CD4-positive, alpha-beta T cell treated with Interleukin-15 for 1 hour (primary cell): ENCODE measurements around the gene QRSL1.
"Not testable (repeated sequence)": the region's sequence is repeated elsewhere in the genome, so short reads cannot be mapped to it uniquely, and the experiment has no call there.

ENCODE experiments used
- DNase-seq: peaks from one replicate; pipeline ENCODE4 v3.0.0-alpha.2; 2020

The QRSL1 gene

DNA sequence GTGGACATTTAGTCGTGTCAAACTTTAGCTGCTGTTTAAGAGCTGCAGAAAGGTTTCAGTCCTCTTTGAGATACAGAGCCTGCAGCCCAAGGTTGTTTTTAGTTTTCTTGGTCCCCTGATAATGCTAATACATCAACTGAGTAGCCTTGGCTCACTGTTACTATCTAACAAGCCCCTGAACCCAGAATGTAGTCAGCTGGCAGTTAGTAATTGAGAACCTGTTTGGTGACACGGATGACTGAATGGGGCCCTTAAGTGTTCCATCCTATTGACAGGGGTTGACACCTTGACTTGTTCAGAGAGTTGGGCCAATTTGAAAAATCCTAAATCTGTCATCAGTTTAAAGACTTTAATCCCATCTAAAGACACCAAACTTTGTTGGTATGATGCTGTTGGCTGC is 2.9 kb upstream of the QRSL1 start:
- no peak for DNase-seq

DNA sequence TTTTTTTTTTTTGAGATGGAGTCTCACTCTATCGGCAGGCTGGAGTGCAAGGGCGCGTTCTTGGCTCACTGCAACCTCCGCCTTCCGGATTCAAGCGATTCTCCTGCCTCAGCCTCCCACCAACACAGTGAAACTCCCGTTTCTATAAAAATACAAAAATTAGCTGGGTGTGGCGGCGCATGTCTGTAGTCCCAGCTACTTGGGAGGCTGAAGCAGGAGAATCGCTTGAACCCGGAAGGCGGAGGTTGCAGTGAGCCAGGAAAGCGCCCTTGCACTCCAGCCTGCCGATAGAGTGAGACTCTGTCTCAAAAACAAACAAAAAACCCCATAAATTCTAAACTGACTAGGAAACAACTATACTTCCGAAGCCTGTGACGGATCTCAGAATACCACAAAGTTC is 1.6 kb upstream of the QRSL1 start:
- not testable (repeated sequence) for DNase-seq

DNA sequence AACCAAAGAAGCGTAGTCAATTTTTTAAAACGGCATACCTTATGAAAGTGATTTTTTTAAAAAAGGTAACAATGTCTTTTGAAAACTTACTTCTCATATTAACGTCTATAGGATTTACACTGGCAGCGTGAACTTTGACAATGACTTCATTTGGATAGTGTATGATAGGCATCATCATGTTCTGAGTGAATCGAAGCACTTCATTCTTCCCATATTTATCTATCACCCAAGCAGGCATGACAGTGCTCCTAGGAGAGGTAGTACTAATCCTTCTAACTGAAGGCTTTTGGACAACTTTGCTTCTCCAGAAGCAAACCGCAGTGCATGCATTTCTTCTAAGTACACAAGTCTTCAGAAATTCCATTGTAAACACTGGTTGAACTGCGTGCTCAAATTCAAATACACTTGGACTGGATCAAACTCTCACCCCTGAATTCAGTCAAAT is 698 bp upstream of the QRSL1 start:
- DNase-seq = no peak

DNA sequence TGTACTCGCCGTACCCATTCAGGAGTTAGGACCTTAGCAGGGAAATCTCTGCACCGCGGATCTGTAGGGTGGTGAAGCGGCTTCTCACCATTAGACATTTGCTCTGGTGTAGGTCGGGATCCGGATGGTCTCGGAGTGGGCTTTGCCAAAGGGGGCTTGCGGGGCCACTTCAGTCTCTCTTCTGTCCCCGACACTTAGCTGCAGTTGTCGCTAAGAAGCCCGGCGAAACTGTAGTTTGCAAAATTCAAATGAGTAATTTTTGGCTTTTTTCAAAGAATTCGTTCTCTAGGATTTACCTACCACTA is 433 bp downstream of the QRSL1 start:
- no peak for DNase-seq

DNA sequence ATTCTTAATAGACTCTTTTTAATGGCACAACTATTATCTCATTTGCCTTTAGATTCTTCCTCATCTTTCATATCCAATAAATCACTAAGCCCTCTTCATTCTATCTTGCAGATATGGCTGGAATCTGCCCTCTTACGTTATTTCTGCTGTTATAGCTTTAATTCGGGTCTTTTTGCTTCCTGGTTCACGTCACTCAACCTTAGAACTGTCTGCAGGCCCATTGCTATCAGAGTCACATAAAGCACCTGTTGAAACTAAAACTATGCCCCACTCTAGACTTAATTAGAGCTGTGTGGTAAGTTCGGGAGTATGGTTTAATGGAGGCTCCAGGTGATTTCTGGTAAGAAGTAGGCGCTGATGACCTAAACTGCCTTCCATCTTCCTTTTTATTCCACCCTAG is 988 bp downstream of the QRSL1 start:
- DNase-seq = no peak

DNA sequence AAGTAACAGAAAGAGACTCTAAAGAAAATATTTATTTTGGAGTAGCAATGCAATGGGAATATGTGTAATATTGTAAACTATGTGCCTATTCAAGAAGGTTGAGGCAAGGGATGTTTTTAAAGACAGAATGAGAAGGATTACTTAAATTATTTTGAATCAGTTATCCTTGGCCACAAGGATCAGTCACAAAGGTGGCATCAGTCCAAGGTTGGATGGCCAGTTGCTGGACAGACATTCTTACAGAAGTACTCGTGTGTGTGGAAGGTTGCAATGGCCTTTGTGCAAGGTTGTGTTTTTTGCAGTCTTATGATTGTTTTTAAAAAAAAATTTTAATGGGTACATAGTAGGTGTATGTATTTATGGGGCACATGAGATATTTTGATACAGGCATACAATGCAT is 2.0 kb downstream of the QRSL1 start:
- DNase-seq = no peak

DNA sequence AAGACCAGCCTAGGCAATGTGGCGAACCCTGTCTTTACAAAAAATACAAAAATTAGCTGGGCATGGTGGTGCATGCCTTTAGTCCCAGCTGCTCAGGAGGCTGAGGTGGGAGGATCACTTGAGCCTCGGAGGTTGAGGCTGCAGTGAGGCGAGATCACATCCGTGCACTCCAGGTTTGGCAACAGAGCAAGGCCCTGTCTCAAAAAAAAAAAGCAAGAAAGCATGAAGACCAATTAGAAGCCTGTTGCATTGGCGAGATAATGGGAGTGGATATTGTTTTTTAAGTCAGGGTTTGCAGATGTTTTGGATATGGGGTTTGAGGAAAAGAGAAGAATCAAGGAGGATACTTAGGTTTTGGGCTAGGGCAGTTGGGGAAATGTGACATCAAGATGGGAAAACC is 5.2 kb downstream of the QRSL1 start:
- DNase-seq = no peak

DNA sequence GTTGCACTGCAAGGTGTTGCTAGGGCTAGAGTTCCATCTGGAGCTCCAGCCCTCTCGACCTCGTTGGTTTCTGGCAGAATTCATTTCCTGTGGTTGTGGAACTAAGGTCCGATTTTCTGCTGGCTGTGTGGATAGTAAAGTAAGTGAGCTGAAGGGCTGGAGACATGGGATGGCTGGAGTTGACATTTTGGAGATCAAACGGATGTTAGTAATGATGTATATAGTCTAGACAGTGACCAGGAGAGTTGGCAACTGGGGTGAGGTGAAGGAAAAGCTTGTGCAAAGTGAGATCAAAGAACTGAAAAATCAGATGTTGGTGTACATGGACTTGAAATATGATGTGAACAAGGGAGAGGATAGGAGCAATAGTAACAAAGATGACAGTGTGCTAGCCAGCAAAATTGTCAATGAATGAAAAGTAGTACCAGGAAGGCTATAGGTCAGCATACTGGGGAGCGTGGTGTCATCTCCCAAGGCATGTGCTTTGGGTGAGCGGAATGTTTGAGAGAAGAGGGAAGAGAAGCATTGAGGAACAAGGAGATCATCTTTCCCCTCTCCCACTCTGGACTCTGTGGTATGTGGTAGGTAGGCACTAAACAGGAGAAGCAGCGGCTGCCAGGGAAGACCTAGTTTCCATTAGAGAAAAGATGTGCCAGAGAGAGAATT is 7.8 kb downstream of the QRSL1 start:
- no peak for DNase-seq

DNA sequence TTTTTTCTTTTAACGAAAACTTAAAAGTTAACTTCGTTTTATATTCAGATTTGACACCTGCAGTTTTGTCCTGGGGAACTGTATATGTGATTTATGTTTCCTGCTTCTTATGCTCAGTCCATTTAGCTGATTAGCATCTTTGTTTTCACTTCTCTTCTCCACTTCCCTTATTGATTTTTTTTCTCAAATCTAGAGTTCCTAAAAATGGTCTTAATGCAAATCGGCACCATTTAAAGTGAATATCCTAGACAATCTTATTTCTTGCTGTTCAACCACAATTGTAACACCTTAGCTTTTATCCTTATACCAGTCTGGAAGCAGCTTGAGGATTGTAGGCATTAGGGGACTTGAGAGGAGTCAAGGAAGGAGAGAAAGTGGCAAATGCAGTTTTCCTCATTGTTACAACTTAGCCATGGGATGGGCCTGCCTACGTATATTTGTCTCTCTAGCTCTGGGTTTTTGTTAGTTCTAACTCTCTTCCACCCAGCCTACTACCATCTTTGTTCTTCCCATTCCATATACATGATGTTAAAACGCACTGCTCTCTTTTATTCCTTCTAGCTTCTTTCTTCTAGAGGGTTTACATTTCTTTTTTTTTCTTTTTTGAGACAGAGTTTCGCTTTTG is 8.5 kb downstream of the QRSL1 start:
- DNase-seq = no peak

DNA sequence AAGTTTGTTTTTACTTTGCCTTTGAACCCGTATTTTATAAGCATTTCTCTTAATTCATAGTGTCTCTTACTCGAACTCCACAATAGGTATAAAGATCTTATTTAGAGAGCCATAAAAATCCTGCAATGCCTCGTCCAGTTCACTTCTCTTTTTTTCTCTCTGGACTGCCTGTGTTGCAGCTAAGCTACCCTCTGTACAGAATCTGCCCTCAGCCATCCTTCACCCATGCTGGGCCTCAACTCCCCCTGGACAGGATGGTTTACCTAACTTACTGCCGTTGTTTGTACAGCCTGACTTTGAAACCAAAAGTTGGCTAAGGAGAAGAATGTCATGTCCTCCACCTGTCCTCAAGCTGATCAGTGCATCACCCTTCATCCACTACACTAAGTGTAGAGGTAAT is 10.4 kb downstream of the QRSL1 start:
- no peak for DNase-seq

DNA sequence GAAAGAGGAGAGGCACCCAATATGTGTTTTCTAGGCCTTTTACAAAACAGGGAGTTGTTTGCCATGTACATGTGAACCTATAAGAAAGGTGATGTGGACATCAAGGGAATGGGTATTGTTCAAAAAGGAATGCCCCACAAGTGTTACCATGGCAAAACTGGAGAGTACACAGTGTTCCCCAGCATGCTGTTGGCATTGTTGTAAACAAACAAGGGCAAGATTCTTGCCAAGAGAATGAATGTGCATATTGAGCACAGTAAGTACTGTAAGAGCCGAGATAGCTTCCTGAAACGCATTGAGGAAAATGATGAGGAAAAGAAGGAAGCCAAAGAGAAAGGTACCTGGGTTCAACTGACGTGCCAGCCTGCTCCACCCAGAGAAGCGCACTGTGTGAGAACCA is 13.1 kb downstream of the QRSL1 start:
- DNase-seq = no peak

DNA sequence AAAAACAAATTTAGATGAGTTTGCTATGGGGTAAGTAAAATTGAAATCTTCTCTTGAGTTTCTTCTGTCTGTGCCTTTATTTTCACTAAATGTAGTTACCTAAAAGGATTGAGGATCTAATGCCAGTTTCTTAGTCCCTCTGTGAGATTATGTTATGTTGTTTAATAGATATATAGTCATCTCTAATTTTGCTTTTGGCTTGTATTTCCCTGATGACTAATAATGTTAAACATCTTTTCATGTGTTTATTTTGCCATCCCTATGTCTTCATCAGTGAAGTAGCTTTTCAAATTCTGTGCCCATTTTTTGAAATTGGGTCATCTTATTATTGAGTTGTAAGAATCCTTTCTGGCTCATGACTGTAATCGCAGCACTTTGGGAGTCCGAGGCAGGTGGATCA is 13.7 kb downstream of the QRSL1 start:
- no peak for DNase-seq

DNA sequence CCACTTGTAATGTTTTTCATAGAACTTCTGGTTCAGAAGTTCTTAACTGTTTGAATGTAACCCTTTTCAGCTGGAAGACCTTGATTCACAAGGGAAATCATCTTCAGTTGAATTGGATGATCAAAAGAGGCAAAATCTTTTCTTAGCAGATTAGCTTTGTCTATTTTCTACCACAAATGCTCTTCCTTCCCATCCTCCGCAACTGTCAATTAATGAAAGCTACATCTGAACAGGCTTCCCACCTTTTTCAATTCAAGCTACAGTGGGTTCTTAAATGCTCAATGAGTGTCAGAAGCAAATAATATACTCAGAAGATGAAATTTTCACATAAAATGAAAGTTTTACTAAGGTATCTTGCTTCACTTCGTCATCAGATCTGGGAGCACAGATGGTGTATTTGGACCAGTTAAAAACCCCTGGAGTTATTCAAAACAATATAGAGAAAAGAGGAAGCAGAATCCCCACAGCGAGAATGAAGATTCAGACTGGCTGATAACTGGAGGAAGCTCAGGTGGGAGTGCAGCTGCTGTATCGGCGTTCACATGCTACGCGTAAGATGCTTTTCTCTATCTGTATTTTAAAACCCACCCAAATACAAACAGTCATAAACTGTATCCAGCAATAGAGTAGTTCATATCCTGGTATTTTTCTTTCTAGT is 19.4 kb downstream of the QRSL1 start:
- no peak for DNase-seq

DNA sequence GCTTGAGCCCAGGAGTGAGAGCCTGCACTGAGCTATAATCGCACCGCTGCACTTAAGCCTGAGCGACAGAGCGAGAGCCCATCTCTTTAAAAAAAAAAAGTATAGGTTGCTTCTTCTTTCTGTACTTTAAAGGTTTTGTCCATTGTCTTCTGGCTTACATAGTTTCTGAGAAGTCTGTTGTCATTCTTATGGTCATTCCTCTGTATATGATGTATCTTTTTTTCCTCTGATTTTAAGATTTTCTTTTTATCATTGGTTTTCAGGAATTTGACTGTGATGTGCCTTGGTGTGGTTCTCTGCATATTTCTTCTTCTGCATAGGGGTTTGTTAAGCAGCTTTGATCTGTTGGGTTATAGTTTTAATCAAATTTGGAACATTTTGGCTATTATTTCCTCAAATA is 29.1 kb downstream of the QRSL1 start:
- no peak for DNase-seq

DNA sequence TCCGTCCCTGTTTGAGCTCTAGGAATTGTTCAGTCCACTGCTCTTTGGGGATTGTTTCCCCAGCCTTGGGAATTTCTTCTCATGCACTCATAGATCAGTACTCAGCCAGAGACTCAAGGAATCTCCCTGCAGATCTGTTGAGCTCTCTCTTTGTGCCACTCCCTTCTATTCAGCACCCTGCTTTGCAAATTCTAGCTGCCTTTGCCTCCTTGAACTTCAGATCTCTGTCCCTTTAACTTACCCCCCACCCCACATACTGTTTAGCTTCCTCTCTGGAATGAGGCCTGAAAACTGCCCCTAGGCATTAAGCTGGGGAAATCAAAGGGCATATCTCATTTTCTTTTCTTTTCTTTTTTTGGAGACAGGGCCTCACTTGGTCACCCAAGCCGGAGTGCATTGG is 30.5 kb downstream of the QRSL1 start:
- no peak for DNase-seq

DNA sequence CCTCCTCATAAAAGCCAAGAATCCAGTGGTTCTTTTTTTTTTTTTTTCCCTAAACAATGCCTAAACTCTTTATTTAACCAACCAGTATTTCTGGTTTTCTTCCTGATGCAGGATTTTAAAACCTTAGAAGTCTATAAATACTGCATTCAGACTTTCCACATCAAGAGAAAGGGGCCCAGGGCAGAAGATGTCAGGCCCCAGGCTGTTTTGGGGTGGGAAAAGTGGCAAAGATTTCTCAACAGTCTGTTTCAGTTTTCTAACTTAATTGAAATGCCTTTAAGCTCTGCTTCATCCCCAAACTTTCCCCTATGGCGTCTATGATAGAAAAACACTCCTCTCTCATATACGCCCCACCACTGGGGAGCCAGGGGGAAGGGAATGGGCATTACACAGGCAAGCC is 33.1 kb downstream of the QRSL1 start:
- no peak for DNase-seq

DNA sequence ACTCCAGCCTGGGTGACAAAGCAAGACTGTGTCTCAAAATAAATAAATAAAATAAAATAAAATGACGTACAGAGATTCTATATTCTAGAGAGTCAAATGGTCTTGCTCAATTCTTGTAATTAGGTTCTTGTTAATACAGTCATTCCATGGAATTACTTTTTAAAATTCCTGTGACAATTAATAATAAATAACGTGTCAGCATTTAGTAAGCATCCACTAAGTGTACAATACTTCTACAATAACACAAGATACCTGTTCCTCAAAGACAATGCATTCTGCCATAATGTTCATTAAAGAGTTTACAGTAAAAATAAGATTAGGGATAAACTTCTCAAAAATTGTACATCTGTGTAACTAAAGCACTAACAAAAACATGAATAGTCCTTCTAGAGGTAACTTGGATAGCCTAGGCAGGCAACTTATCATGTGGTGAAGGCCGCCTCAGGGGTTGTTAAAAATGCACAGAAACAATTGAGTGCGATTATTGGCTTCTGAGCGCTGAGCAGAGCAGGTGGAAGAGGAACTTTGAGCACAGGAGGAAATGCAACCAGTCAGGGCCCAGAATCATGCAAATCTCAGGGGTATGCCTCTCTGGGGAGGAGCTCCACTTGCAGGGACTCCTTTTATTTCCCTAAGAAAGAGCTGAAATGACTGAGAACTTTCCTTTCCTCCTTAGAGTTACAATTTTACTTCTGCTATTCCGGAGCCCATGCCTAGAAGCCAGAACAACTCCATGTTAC is 37.1 kb downstream of the QRSL1 start:
- peak; percentile 42 for DNase-seq

DNA sequence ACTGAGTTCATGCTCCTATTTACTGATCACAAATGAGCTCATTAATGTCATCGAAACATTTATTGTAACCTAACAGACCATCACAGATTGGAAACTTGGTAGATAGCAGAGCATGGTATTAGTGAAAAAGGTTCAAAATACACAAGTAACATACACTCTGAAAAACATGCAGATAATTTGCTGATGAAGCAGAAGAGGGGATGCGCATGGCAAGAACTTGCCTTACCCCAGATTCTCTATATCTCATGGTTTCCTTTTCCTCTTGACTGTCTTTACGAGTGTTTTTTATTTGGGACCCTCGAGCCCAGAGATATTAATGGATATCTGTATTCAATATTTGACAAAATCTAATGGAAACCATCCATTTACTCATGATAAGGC is 37.6 kb downstream of the QRSL1 start:
- no peak for DNase-seq

DNA sequence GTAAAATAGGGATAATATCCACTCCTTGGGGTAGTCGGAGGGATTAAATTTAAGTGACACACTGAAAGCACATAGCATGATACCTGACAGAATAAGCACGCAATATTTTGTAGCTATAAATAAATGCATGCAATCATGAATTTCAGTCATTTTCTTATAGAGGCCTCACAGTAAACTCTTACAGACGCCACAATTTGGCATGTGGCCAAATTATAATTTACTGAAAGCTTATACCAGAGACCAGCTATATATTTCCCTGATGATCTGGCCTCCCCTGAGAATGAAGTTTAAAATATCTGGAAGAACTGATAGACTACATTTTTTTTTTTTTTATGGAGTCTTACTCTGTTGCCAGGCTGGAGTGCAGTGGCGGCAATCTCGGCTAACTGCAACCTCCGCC is 40.9 kb downstream of the QRSL1 start:
- no peak for DNase-seq

DNA sequence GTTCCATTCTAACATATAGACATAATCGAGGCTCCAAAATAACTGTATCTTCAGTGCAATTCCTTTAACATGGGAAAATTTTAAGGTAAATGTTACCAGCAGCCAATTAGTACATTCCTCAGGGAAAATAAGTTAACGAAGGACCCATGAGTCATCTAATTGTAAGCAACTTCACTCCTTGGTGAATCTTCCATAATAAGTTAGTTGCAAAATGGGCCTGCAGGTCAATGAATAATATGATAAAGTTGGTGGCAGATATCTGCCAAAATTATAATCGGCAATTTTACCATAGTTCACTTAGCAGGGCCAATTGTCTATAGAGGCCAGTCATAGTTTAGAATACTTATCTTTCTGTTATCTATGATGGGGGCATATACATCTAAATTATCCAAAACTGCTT is 42.3 kb downstream of the QRSL1 start:
- DNase-seq = no peak

DNA sequence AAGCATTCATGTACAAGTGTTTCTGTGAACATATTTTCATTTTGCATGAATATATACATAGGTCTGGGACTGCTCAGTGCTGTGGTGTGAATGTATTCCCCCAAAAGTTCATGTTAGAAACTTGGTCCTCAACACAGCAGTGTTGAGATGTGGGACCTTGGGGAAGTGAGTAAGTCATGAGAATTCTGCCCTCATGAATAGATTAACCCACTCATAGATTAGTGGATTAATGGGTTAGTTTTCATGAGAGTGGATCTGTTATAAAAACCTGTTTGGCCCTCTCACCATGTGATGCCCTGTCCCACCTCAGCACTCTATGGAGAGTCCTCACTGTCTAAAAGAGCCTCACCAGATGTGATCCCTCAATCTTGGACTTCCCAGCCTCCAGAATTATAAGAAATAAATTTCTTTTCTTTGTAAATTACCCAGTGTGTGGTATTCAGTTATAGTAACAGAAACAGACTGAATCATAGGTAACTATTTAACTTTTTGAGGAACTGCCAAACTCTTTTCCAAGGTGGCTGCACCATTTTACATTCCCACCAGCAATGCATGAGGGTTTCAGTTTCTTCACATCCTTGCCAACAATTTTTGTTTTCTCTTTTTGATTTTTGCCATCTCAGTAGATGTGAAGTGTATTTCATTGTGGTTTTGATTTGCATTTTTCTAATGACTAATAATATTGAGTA is 45.3 kb downstream of the QRSL1 start:
- no peak for DNase-seq

DNA sequence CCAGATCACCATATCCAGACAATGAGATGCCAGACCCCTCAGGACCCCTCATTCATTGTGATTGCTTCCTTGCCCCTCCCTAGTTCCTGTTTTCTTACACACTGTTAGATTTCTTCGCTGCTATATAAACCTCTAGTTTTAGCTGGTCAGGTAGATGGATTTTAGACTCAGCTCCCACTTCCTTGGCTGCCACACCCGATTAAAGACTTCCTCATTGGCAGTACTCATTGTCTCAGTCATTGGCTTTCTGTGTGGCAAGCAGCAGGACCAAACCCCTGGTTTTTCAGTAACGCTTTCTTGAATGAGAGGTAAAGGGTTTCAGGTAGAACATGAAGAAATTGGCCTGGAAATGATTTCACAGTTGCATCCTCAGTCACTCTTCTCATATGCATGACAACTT is 47.9 kb downstream of the QRSL1 start:
- DNase-seq = no peak

DNA sequence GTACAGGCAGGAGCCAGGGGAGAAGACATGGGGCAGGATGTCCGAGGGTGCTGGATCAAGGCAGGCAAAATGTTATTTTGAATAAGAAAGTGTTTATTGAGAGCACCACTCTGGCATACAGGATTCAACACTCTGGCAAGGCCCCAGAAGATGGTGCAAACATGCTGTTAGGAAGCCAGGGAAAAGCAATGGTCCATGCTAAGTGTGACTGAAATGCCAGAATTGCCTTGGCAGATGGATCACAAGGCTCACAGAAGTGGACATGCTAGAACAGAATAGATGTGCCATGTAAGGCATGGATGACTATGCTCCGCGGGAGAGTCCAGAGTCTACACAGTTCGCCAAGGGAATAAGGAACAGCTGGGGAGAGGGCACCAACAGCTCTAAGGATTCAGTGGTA is 54.6 kb downstream of the QRSL1 start:
- DNase-seq = no peak

DNA sequence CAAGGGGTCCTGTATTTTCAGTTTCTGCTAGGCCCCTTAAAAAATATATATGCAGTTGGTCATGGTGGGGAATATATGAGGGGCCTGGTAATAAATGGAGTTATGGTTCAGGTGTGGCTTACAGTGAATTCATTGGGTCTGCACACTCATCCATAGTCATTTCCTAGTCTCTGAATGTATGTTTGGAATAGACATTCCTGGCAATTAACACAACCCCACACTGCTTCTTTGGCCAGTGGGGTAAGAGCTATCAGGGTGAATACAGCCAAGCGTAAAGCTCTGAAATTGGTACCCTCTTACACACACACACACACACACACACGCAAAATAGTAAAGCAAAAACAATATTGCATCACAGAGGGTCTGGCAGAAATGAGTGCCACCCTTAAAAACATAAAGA is 56.5 kb downstream of the QRSL1 start:
- DNase-seq = no peak
